Stimulated activated CD4-positive, alpha-beta T cell treated with anti-CD3 and anti-CD28 coated beads, Interleukin-12 subunit alpha, Interleukin-12 subunit beta, amount 100 ng/mL, for 4 hours (primary cell): ENCODE data around the gene RRBP1.

Experiments
- DNase-seq: peaks from one replicate; pipeline ENCODE4 v3.0.0-alpha.2; 2020

Gene RRBP1

DNA sequence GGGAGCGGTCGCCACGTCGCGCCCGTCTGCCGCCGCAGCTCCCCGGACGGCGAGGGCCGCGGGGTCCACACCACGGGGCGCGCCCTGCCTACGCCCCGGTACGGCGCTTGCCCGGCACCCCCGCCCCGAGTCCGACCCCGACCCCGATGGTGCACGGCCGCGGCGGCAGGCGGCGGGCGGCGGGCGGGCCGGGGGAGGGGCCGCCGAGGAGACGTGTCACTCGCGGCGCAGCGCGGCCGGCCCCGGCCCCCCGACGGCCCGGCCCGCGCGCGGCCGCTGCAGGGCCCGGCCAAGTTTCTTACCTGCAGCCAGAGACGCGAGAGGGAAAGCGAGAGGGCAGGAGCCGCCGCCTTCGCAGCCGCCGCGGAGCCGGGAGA lies 328 bp downstream of the RRBP1 start:
- no peak for DNase-seq

DNA sequence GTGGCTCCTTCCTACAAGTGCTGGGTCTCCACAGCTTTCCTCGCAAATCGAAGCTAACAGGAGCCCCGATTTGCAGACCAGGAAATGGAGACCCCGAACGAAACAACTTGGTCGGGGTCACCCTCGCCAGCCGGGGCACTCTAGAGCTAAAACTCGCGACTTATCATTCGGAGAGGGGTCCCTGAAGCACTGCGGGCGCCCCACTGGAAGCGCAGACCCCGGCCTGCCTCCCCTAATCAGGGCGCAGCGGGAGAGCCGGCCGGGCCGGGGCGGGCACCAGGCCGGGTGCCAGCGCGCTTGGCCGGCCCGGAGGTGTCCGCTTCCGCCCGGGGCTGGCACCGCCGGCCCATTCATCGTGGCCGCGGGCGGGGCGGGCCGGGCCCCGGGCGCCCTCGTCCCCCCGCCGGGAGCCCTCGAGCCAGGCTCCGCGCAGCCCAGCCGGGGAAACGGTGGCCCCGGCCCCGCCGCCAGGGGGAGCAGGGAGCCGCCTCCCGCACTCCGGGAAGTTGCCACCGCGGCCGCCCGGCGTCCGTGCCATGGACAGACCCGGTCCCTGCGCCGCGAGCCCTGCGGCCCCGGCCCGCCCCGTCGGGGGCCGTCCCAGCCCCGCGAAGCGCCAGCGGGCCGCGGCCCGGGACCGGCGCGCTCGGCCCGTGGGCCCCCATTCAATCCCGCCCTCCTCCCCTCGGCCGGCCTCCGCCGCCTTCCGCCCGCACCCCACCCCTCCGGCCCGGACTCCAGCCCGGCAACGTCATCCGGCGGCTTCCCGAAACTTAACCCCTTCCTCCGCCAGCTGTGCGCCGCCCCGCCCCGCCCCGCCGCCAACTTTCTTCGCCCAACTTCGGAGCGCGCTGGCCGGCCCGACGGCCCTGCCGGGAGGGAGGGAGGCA lies 961 bp downstream of the RRBP1 start:
- peak; percentile 79 for DNase-seq

DNA sequence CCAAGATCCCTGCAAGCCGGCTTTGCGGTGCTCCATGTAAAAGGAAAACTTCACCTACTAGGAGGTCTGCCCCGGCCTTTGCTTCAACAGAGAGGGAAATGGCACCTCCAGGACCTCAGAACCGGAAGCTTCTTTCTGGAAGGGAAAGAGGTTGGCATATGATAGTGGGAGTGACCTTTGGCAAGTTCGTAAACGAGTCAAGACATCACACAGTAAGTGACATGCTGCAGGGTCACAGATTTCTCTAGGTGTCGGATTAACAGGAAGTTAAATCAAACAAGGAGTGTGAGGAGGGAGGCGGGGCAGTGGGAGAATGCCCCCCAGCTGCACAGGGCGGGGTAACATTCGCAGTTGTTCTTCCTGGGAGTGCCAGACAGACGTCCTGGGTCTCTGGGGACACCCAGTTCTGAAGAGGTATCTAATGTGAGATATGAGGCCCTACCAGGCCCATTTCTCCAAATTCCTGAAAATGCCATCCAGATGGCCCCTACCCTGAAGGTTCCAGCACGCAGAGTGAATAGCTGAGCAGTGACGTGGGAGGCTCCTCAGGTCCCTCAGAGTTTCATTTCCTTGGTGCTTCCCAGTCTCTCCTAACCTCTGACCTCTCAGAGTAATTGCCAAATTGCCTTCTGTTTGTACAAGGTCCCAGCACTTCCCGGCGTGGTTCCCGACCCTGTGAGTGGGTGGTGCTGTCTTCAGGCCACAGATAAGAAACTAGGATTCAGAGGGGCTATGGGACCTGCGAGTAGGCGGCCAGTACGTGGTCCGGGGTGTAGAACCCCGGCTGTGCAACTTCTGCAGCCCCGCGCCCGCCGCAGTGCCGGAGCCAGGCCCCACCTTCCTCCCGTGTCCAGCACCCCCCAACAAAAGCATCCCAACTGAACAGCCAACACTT lies 1.9 kb downstream of the RRBP1 start:
- DNase-seq, result no peak

DNA sequence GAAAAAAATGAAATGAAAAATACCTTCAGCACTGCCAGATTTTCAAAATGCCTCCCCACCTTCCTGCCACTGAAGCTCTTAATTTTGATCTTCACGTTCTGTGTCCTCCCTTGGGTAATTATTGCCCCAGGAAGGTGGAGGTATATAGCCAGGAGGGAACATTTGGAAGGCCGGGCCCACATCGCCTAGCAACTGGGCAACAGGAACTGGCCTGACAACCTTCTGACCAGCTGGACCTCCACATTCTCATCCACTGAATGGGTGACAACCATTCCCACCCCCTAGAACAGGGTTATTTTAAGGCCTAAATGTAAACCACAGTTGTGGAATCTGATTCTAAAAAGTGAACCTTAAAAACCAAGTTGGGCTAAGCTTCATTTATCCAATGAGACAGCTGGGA lies 3.2 kb downstream of the RRBP1 start:
- DNase-seq, result no peak

DNA sequence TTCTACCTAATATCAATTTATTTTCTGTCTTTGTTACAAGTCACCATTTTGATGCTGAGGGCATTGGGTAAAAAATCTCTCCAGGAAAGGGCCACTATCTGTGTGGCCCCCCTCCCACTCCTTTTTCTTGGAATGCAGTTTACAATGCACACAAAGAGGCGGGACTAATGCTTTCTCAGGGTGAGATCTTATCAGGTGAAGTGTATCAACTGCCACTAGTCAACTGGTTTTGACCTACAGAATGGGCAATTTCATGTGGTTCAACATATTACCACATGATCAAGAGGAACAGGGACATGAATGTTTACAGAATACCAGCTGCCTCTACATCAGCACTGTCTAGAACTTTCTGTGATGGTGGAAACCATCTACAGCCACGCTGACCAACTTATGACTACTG lies 3.7 kb downstream of the RRBP1 start:
- no peak for DNase-seq

DNA sequence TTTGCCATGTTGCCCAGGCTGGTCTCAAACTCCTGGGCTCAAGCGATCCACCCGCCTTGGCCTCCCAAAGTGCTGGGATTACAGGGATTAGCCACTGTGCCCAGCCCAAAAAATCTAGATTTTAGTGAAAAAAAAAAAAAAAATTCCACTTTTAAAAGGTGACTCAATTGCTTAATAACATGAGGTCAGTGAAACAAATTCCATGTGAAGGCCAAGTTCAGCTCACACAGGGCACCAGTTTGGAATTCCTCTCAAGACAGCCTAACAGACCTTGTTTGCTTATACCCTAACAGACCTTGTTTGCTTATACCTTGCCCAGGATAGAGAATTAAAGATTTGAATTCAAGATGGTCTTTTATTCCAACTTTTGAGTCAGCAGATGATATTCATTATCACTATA lies 5.1 kb downstream of the RRBP1 start:
- no peak for DNase-seq

DNA sequence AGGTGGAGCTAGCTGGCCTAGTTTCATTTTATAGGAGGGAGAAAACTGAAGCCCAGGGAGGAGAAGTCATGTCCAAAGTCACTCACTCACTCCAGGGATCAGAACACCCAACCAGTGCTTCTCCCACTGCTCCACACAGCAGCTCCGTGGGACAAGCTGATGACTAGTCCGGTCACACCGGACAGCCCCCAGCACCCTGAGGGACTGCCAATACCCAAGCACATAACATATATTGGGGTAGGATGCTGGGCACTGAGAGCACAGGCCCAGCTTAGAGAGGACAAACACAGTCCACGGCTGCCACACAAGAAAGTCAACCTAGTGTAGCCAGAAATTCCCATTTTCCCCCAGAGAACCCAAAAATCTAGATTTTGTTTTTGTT lies 5.7 kb downstream of the RRBP1 start:
- DNase-seq, result no peak

DNA sequence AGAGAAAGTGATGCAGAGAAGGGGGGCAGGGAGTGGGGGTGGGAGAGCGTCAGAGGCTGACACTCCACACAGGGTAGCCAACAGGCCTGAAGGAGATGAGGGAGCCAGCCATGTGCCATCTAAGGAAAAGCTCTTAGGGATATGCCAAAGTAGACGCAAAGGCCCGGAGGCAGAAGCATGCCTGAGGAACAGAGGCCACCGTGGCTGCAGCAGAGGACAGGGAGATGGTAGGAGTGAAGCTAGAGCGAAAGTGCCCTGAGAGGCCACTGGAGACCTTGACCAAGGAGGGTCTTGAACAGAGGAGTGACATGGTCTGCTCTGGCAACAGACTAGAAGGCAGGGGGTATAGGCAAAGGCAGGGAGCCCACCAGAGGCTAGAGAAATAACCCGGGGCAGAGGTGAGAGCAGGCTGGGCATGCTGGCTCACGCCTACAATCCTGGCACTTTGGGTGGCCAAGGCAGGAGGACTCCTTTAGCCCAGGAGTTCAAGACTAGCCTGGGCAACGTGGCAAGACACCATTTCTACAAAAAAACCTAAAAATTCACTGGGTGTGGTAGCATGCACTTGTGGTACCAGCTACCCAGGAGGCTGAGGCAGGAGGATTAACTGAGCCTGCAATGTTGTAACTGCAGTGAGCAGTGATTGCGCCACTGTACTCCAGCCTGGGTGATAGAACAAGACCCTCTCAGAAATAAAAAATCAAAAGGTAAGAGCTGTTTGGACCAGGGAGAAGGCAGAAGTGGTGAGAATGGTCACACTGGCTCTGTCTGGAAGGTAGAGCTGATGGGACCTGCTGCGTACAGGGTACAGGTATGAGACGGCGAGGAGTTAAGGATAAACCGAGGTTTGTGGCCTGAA lies 6.3 kb downstream of the RRBP1 start:
- DNase-seq, result no peak

DNA sequence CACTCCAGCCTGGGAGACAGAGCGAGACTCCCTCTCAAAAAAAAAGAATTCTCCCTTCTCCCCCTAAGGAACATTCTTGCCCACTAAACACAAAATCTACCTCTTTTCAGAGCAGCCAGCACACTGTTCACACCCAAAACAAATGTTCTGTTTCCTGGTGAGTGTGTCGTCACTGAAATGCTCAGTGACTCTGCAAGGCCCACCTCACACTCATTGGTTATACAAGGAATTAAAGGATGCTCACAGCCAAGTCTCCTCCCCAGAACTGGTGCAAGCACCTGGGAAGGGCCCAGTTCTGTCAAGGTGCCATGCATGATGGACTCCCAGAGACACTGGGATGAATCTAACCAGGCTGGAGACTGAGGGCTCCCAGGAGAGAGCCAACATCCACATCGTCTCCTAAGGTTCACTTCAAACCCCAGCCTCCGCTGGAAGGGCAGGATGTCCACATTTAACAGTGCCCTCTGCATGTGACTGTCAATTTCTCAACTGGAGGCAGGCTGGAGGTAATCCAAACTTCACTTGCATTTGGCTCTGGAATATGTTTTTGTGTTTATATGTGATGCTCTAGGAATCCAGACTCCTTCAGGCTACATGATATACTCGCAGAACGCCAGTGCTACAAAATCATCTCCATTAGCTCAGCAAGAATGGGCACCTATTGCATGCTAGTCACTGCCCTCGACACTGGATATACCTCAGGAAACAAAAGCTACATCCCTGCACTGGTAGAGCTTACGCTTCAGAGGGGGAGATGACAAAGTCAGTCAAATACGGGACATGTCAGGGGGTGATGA lies 7.1 kb downstream of the RRBP1 start:
- no peak for DNase-seq

DNA sequence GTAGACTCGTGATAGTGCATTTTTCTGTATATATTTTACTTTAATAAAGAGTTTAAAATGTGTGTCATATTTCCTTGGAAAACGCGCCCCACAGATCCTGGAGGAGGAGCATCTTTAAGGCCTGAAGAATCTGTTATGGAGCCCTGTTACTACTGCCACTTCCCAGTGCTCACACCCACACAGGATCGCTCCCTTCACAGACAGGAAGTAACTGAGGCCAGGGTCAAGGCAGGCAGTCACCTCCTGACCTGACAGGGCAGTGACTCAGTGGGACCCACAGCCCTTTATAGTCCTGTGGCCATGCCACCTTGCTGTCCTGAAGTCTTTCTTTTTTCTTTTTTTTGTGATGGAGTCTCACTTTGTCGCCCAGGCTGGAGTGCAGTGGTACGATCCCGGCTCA lies 9.0 kb downstream of the RRBP1 start:
- DNase-seq, result no peak

DNA sequence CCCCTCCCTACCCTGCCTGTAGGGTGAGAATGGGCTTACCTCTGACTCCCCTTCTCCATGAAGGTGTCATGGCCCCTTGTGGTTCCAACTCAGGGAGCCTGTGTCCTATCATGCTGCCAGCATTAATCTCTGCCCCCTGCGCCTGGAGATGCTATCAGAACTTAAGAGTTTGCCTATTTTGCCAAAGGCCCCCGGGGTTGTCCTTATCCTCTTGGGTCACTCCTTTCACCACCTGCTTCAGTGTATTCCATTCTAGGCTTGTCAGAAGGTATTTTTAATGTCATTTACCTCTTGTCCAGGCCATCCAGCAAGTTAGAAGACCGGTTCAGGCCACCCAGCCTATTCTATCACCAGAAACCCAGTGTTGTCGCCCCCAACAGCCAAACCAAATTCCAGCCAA lies 10.5 kb downstream of the RRBP1 start:
- DNase-seq, result no peak

DNA sequence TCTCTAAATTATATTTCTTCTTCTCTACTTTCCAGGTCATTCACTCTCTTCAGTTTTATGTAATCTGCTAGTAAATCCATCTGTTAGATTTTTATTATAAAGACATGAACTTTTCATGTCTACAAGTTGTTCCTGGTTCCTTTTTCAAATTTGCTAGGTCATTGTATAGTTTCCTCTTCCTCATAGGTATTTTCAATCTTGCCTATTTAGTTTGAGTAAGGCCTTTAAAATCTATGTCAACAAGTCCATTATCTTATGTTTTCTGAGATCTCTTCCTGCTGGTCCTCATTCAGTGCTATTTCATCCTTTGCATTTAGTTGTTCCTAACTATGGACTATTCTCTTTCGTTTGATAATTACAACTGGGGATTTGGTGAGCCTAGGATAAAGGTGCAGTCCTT lies 11.0 kb downstream of the RRBP1 start:
- no peak for DNase-seq

DNA sequence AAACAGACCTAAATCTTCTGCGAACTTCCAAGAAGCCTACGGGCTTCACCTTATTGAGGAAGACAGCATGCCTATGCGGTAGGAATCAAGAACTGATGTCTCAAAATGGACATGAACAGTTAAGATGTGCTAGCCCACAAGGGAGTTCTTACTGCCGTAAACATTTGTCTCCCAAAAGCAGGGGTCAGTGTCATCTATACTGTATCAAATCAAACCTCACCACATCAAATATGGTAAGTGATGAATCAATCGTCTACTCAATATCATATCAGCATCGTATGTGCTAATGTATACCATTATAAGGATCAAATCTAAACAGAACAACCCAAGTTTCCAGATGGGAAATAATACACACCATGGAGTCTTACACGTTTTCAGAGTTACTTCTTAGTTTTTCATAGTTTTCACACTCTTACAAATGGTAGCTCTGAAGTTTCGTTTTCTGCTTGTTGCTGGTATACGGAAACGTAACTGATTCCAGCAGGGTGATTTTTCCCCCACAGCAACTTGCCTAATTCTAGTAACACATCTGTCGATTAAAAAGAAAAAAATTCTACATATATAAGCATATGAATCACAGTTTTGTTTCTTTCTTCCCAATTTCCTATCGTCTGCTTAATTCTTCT lies 12.6 kb downstream of the RRBP1 start:
- DNase-seq, result no peak

DNA sequence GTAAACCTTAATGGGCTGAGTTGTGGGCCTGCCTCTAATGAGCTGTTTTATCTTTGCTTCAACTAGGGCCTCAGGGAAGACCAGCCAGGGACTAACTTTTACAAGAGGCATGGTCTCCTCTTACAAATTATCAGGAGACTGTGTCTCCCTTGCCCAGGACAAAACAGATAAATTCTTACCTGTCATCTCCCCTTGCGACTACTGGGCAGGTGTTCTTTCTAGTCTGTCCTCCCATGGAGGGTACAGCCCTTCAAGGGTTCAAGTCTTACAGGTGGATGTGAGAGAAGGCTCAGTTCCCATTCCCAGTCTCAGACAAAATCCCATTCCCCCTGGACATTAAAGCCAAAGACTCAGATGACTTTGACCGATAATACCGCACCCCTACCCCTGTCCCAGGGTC lies 13.6 kb downstream of the RRBP1 start:
- DNase-seq, result no peak

DNA sequence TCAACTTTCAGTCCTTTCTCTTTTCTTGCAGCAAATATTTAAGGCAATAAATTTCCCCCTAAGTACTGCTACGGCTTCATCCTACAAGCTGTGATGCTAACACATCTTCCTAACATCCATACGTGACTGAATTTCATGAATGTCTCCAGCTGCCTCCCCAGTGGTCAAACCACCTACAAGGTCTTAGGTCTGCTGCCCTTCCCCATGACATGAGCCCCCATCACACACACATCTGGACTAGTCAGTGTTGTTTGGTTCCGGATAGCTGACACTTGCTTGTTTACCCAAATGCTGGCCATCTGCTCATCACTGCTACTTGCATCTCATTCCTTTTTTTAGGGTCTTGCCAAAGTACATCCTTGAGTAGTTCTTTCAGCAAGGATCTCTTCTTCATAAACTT lies 14.6 kb downstream of the RRBP1 start:
- DNase-seq, result no peak

DNA sequence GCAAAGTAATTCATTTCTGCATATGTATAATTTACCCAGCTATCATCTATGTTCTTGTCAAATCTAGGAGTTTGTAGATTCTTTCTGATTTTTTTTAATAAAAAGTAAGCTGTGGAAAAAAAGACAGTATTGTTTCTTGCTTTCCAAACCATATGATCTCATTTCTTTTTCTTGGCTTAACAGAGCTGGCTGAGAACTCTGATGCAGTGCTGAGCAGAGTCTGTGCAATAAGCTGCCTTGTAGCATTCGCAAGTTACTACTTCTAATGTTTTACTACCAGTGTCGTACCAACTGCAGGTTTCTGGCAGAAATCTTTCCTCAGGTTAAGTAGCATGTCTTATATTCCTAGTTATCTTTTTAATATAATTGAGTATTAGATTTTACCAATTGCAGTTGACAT lies 15.6 kb downstream of the RRBP1 start:
- DNase-seq, result no peak

DNA sequence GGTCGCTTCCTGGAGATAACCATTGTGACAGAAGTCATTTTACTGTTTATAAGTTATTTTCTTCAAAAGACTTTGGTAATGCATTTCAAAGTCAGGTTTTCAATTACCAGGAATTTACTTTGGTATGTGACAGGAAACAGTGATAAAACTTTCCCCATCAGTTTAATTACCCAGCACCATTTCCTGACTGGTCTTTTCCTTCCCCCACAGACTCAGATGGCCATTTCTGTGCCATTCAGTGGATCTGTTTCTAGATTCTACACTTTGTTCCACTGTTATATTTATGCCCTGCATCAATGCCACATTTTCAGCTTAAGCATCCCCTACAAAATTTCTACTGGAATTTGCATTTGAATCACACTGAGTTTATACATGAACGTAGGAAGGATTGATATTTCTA lies 16.3 kb downstream of the RRBP1 start:
- DNase-seq, result no peak

DNA sequence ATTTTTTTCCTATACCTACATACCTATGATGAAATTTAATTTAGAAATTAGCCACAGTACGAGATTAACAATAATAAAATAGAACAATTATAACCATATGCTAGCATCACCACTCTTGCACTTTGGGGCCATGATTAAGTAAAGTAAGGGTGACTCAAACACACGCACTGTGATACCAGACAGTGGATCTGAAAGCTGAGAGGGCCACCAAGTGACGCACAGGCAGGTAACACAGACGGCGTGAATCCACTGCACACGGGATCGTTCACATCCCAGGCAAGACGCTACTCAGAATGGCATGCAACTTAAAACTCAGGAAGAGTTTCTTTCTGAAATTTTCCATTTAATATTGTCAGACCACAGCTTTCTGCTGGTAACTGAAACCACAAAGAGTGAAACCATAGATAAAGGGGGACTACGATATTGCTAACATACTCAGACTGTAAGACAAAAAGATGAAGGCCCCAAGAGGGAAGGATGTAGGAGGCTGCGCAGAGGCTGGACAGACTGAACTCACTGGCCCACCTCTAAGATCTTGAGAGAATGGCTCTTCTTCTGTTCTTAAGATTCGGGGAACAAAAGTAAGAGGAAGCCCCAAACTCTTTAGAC lies 17.9 kb downstream of the RRBP1 start:
- DNase-seq, result no peak

DNA sequence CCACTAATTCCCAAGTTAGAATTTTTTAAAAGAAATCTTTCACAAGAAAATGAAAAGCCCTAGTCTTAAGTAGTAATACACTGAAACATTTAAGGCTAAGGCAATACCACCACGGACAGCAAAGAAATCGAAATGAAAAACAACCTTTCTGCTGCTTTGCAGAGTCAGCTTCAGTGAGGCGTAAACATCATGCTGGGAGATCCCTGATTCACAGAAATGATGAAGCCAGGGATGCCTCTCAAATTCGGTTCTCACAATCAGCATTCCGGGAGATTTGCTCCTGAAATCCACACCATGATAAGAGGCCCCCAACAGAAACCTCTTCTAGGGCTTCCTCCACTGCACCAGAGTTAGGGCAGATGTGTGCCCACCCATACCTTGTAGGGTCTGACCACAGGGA lies 18.6 kb downstream of the RRBP1 start:
- no peak for DNase-seq

DNA sequence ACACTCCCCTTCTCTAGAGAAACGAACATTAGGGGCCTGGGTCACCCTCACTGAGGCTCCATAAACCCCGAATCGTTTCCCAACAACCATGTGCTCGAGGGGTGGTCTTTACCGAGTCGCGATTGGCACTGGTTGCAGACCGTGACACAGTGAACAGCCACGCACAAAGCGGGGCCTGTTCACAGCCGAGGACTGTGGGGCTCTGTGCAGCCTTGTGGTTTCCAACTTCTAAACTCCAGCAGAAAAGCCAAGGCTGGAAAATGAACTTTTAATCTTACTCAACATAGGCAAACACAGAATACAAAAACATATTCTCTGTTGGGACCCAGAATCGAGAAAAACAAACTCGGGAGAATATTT lies 19.0 kb downstream of the RRBP1 start:
- DNase-seq, result no peak

DNA sequence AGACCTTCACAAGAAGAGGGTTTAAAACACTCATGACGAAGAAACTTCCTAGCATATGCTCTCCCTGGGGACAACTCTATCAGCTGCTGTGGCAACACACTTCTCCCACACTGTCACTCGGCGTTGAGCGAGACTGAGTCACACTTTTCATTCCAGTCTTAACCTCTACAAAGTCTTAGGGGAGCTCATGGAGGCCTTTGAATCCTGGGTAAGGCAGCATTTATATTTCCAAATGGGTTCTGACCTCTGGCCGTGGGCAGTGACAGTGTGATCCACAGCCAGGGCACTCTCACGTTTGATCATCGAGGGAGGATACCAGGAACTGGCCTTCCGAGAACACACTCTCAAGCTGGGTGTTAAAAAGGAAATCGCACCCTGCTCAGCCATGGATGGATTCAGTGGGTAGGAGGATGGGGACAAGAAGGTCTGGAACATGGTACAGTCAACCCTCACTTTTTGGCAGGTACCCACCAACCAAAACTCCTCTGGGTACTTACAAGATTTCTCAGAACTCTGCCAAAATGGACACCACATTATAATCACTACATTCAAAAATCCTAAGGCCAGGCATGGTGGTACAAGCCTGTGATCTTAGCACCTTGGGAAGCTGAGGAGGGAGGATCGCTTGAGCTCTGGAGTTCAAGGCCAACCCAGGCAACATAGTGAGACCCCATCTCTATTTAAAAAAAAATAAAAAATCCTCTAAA lies 19.6 kb downstream of the RRBP1 start:
- no peak for DNase-seq
